Measurements from ENCODE around the gene SAMM50. TPM values are rescaled to one million over a fixed set of nuclear protein-coding genes. Genes with fewer than 3 reads are reported as not detected.

Gene SAMM50
- 32.7 and 38.1 TPM in 2 replicates for total RNA-seq

- peak; percentile 93 for DNase-seq (ENCODE audit: low read depth in 2 of 2)
Measured at GRCh38 chr22:43955040-43955882, at the start of gene SAMM50. SAMM50 (plus strand) TSS chr22:43955442; CDS start chr22:43955578, 136 bp downstream.

DNA sequence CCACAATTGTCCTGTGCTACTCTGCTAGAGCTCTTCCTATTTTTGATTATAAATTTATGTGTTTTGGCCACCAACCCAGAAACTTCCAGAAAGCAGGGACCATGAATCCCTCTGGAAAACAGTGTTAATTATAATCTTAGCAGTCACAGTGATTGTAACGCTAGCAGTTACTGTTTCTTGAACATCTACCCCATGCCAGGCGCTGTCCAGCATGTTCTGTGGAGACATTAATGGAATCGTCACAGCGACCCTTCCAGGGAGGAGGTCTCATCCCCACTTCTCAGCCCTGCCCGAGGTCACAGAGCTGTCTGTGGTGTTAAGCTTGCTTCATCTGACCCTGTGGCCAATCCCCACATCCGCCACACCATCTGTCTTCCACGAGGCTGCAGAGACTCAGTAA lies 49.6 kb upstream of the SAMM50 start:
- no peak for DNase-seq (ENCODE audit: low read depth in 2 of 2)

DNA sequence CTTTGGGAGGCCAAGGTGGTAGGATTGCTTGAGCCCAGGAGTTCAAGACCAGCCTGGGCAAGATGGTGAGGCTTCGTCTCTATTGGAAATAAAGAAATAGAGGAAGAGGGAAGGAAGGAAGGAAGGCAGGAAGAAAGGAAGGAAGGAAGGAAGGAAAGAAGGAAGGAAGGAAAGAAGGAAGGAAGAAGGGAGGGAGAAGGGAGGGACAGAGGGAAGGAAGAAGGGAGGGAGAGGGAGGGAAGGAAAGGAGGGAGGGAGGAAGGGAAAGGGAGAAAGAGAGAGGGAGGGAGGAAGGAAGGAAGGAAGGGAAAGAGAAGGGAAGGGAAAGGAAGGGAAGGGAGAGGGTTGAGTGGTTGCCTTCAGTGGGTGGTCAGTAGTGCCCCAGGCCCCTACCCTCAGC lies 45.5 kb upstream of the SAMM50 start:
- DNase-seq (ENCODE audit: low read depth in 2 of 2) = no peak

- no peak for DNase-seq (ENCODE audit: low read depth in 2 of 2)
Measured at GRCh38 chr22:43910178-43910695, 45.0 kb upstream of the SAMM50 start.

- DNase-seq (ENCODE audit: low read depth in 2 of 2) = no peak
Measured at GRCh38 chr22:43911351-43911750, 43.9 kb upstream of the SAMM50 start.

GRCh38 chr22:43917521-43917920 lies 37.7 kb upstream of the SAMM50 start:
- DNase-seq (ENCODE audit: low read depth in 2 of 2) = no peak

DNA sequence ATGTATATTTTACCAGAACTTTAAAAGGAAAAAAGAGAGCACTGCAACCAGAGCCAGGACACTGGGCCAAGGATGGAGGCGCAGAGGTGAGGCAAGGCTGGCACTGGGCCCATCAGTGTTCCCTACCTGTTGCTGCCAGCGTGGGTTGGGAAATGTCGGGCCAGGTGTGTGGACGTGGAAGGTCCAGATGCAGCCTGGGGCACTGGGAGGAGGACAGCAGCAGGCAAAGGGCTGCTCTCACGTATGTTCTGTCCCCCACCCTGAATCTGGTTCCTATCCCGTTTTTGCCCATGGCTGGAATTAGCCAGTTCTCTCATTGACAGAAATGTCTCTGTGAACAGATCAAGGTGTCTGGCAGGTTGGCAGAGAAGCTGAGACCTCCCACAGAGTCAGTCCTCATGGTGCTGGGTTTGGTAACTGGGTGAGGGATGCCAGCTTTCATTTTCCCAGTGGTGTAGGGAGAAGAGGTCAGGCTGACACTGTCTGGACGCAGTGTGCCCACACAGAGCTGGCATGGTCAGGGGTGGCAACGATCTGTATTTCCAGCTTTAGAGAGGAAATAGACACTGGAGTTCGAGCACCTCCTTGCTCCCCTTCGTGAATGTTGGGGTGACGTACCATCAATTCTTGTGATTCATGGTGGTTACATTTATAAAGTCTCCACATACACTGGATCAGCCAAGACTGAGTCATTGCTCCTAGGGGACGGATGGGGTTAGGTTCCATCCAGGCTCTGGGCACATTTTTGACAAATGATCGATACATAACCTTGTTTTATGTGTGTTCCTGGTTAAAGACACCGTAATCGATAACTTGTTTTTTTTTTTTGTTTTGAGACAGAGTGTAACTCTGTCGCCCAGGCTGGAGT lies 35.9 kb upstream of the SAMM50 start:
- no peak for DNase-seq (ENCODE audit: low read depth in 2 of 2)

- peak; percentile 55 to 72 for DNase-seq (ENCODE audit: low read depth in 2 of 2)
Measured at GRCh38 chr22:43921370-43921769, 33.9 kb upstream of the SAMM50 start.

- no peak for DNase-seq (ENCODE audit: low read depth in 2 of 2)
Measured at GRCh38 chr22:43922123-43922522, 33.1 kb upstream of the SAMM50 start.

GRCh38 chr22:43923191-43923590 lies 32.1 kb upstream of the SAMM50 start:
- peak in 1 of 2 donors; percentile 15 for DNase-seq (ENCODE audit: low read depth in 2 of 2)

DNA sequence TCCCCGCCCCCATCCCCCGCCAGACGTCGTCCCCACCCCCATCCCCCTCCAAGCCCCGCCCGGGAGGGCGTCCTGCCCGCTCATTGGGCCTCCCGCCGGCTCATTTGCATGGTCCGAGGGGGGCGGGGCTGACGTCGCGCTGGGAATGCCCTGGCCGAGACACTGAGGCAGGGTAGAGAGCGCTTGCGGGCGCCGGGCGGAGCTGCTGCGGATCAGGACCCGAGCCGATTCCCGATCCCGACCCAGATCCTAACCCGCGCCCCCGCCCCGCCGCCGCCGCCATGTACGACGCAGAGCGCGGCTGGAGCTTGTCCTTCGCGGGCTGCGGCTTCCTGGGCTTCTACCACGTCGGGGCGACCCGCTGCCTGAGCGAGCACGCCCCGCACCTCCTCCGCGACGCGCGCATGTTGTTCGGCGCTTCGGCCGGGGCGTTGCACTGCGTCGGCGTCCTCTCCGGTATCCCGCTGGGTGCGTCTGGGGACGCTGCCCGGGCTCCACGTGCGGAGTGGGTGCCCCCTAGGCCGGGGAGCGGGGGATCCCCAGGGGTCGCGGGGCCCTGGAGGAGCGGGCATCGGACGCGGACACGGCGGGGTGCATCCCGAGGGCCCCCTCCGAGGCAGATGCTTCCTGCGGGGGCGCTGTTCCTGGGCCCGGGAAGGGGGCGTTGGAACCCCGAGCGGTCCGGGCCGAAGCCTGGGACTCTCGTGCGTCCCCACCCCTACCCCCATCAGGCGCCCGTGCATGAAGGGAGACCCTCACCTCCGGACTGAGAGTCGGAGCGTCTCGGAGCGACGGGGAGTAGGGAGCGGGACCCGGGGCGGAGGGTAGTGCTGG lies 31.4 kb upstream of the SAMM50 start, which contains the start of gene PNPLA3:
Gene PNPLA3 (plus strand): TSS at position 175 of the 834 bp plus-strand sequence. CDS start 107 bp downstream, at position 282.
- peak; percentile 82 to 88 for DNase-seq (ENCODE audit: low read depth in 2 of 2)

DNA sequence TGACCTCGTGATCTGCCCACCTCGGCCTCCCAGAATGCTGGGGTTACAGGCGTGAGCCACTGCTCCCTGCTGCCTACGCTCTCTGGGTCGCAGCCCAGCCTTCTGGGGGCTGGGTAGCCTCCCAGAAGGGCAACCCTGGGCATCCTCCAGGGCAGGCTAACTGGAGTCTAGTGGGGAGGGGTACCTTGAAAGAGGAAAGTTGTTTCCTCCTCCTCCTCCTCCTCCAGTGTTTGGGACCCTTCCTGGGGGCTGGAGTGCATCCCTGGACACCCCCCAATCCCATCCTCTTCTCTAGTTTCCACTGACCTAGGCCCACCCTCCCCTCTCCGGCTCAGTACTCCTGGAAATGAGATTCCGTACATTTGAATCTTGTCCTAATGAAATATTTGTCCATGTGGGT lies 30.4 kb upstream of the SAMM50 start:
- DNase-seq (ENCODE audit: low read depth in 2 of 2) = no peak

DNA sequence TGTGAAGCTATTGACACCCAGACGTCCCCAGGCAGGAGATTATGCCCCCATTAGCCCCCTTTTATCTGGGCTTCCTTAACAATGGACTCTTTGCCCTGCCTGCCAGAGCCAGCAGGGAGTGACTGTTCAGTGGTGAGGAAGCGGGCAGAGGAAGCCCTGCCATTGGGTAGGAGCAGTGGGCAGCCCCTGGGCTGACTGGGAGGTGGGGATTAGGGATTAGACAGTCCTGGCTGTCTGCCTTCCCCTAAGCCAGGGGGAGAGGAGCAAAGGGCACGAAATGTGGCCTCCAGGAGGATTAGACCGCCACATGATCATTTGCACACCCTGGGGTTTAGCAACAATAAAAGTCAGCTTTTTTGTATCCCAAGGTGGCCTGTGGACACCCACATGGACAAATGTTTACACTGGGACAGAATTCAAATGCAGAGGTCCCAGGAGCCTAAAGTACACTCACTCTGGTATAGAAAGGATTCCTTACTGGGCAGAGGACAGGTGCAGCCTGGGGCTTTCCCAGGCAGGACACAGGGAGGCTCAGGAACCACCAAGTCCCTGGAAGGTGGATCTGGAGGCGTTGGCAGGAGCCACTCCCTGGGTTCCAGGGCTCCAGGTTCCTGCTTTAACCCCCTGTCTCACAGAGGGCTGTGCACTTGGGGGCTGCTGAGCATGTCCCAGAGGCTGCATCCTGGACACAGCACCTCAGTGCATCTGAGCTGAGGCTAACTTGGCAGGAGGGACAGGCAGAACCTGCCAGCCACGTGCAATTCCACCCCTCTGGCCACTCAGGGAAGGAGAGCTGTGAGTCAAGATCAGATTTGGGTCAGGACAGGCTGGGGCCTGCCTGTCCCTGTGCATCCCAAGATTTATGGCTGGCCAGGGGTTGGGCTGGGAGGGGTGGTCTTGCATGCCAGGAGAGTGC lies 29.6 kb upstream of the SAMM50 start:
- no peak for DNase-seq (ENCODE audit: low read depth in 2 of 2)

DNA sequence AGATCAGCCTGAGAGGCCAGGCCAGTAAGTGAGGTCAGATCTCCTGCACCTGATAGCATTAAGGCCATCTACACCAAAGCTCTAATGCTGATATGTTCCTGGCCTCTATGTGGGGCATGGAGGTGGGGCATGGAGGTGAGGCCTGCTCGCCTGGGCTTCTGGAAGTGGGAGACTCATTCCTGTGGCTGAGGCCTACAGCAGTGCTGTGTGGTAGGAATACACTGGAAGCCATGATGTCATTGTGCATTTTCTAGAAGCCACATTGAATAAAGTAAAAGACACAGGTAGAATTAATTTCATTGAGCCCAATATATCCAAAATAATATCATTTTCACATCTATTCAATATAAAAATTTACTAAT lies 28.9 kb upstream of the SAMM50 start:
- no peak for DNase-seq (ENCODE audit: low read depth in 2 of 2)

DNA sequence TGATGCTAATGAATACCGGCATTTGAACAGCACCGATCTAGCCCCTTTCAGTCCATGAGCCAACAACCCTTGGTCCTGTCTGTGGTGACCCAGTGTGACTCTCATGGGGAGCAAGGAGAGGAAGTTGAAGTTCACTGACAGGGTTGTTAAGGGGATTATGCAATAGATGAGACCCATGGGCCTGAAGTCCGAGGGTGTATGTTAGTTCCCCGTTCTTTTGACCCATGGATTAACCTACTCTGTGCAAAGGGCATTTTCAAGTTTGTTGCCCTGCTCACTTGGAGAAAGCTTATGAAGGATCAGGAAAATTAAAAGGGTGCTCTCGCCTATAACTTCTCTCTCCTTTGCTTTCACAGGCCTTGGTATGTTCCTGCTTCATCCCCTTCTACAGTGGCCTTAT lies 26.8 kb upstream of the SAMM50 start:
- no peak for DNase-seq (ENCODE audit: low read depth in 2 of 2)

DNA sequence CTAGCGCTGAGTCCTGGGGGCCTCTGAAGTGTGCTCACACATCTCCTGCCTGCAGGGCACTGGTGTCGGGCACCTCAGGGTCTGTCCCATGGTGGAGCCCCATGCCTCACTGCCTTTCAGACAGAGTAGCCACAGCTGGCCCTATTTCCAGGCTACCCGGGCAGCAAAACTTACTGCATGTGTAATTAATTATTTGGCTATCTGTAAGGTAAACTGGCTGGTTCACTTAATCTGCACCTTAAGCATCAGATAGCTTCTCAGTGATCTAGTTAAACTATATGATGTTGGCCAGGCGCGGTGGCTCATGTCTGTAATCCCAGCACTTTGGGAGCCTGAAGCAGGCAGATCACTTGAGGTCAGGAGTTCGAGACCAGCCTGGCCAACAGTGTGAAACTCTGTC lies 26.3 kb upstream of the SAMM50 start:
- DNase-seq (ENCODE audit: low read depth in 2 of 2) = no peak

GRCh38 chr22:43931771-43932170 lies 23.5 kb upstream of the SAMM50 start:
- no peak for DNase-seq (ENCODE audit: low read depth in 2 of 2)

GRCh38 chr22:43941449-43941848 lies 13.8 kb upstream of the SAMM50 start:
- no peak for DNase-seq (ENCODE audit: low read depth in 2 of 2)

GRCh38 chr22:43944670-43945430 lies 10.4 kb upstream of the SAMM50 start:
- DNase-seq (ENCODE audit: low read depth in 2 of 2) = no peak
